HG02885 (cell line): ENCODE data around the gene TRAPPC14.
"Not testable (repeated sequence)": the region's sequence is repeated elsewhere in the genome, so short reads cannot be mapped to it uniquely, and the experiment has no call there.

Experiments used
- ATAC-seq: cut with Tn5 transposase; IDR thresholded peaks from one replicate; pipeline ENCODE4 v1.9.1; 2021; ENCODE audit warnings: mild to moderate bottlenecking; ENCODE audit not compliant: unreplicated experiment, poor library complexity

The TRAPPC14 gene

GRCh38 chr7:100155553-100156317 lies 2.8 kb downstream of the TRAPPC14 start:
- ATAC-seq: no peak

GRCh38 chr7:100154651-100155491 lies 3.7 kb downstream of the TRAPPC14 start:
- no peak for ATAC-seq

GRCh38 chr7:100153708-100154535 lies 4.6 kb downstream of the TRAPPC14 start:
- no peak for ATAC-seq

GRCh38 chr7:100152937-100153666 lies 5.4 kb downstream of the TRAPPC14 start:
- no peak for ATAC-seq

DNA sequence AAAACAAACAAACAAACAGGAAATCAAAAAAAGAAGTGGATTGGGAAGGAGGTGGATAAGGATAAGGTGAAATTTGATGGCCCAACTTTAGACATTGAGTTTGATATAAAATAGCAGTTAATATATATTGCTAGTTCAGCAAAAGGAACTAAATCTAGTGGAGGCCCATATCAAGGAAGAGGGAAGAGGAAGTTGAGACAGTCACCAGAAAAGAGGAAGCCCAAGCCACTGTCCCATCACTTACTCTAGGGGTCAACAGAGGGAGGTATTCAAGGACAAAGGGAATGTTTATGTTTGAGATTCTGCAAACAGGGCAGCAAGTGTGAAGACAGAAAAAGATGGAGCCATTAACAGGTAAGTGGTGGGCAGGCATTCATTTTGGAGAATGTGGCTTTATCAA lies 6.1 kb downstream of the TRAPPC14 start:
- no peak for ATAC-seq

- peak; percentile 98 for ATAC-seq
These were observed 9.8 kb downstream of the TRAPPC14 start, which contains the start of gene LAMTOR4 for GRCh38 chr7:100148559-100149328. LAMTOR4 (plus strand) TSS chr7:100148918; CDS start chr7:100148973, 55 bp downstream.

GRCh38 chr7:100148225-100148558 lies 10.3 kb downstream of the TRAPPC14 start:
- no peak for ATAC-seq

DNA sequence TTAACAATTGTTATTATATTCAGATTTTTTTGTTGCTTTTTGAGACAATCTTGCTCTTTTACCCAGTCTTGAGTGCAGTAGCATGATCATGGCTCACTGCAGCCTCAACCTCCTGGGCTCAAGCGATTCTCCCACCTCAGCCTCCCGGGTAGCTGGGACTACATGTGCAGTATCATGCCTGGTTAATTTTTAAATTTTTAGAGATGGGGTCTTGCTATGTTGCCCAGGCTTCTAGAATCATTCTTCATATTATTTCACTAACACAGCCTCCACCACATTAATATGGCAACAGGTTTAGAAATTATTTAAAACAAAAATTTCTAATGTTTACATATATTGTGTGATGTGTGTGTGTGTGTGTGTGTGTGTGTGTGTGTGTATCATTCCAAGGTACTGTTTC lies 11.2 kb downstream of the TRAPPC14 start:
- no peak for ATAC-seq

GRCh38 chr7:100146350-100146749 lies 12.2 kb downstream of the TRAPPC14 start:
- not testable (repeated sequence) for ATAC-seq

GRCh38 chr7:100142461-100142860 lies 16.1 kb downstream of the TRAPPC14 start:
- ATAC-seq: no peak

- ATAC-seq: no peak
These were observed 17.0 kb downstream of the TRAPPC14 start for GRCh38 chr7:100141555-100141949.

DNA sequence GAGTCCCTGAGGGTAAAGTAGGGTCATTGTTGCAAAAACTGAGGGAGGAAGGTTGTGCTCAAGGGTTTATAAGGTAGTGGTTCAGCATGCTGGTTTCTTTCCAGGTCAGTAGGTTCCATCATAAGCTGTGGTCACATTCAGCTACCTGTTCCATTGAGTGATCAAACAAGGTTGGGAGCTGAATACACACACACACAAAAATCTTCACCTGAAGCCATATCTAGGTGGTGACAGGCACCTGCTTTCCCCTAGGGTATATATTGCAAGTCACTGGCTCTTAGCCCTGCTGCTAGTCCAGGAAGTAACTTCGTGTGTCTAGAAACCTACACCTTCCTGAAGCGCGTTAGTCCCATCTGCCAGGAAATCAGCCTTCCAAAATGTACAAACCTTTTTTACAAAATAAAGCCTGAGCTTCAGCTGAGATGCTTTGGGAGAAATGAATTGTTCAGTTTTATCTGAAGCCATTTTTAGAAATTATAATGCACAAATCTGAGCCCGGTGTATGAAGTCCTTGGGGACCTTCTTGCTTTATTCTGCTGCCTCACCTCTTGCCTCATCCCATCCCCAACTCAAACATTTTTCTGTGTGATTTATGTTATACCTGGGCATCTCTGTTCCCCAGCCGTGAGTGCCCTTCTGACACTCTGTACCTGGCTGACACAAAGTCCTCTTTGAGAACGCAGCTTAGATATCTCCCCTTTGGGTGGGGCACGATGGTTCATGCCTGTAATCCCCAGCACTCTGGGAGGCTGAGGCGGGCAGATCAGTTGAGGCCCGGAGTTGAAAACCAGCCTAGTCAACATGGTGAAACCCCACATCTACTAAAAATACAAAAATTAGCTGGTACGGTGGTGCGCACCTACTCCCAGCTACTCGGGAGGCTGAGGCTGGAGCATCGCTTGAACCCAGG lies 20.4 kb downstream of the TRAPPC14 start:
- ATAC-seq: no peak

- peak; percentile 77 for ATAC-seq
These were observed 25.8 kb downstream of the TRAPPC14 start for GRCh38 chr7:100132697-100133151.

GRCh38 chr7:100132126-100132525 lies 26.4 kb downstream of the TRAPPC14 start:
- no peak for ATAC-seq

- ATAC-seq: no peak
These were observed 27.7 kb downstream of the TRAPPC14 start for GRCh38 chr7:100130608-100131453.

GRCh38 chr7:100130220-100130607 lies 28.3 kb downstream of the TRAPPC14 start:
- ATAC-seq: not testable (repeated sequence)

GRCh38 chr7:100128637-100128963 lies 29.9 kb downstream of the TRAPPC14 start:
- ATAC-seq: no peak
